Measurements from ENCODE around the gene FLYWCH1. TPM values are rescaled to one million over a fixed set of nuclear protein-coding genes. Genes with fewer than 3 reads are reported as not detected.

The FLYWCH1 gene
- total and polyA plus RNA-seq, 2 donors (not counting 1 experiment from before 2014, with no cell fraction given), result 12.0 to 58.5 TPM

DNA sequence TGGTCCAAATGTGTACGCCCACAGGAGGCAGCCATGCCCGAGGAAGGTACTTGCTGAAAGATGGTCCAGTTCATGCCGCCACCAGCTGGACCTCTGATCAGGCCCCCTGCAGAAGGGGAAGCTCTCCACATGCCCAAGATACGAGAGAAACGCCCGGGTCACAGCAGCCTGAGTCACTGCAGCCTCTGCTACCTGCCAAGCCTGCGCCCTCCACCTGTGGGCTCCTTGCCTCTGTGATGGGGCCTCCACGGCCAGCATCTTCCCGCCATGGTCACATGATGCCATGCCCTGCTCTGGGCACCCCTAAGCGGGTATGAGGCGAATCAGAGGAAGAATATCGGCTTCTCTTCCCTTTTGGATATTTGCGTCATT is 38.6 kb downstream of the FLYWCH1 start:
- Histone ChIP-seq H3K9me3 (ENCODE audit: control insufficient read depth, insufficient read depth, low read depth, low read length) (no peaks in the 10 kb centered on the region), H3K79me2 (ENCODE audit: control insufficient read depth, insufficient read depth, low read length) (no peaks in the 10 kb centered on the region), H3K27ac (ENCODE audit: insufficient read depth, low read length) (no peak overlapping the region), H3K4me3 (replicated peaks in 1 of 4; ENCODE audit: control extremely low read depth in 1 of 4, insufficient read depth in 1 of 4, low read depth in 3 of 4, low read length in 4 of 4) (no peak overlapping the region), H4K20me1 (ENCODE audit: control insufficient read depth, extremely low read depth, insufficient read depth, low read length) (no peaks in the 10 kb centered on the region), H2AFZ (ENCODE audit: low read length) (no peak overlapping the region), H3K27me3 (ENCODE audit: control insufficient read depth, insufficient read depth, low read length) (peaks cover 7% of the 10 kb centered on the region), H3K4me1 (ENCODE audit: control insufficient read depth, extremely low read depth, insufficient read depth, low read length) (no peaks in the 10 kb centered on the region), H3K9ac (ENCODE audit: insufficient read depth, low read length) (no peak overlapping the region), H3K4me2 (ENCODE audit: extremely low read depth, insufficient read depth, low read length) (no peak overlapping the region), H3K36me3 (ENCODE audit: control insufficient read depth, insufficient read depth, low read length) (peaks cover 5% of the 10 kb centered on the region)
- DNase-seq (ENCODE audit: low read depth in 2 of 2), result no peak
- no peak for TF ChIP-seq EZH2 (IDR thresholded peaks at IDR 0.05; ENCODE audit: low read length, missing control alignments)
- TF ChIP-seq, protein P1, sequence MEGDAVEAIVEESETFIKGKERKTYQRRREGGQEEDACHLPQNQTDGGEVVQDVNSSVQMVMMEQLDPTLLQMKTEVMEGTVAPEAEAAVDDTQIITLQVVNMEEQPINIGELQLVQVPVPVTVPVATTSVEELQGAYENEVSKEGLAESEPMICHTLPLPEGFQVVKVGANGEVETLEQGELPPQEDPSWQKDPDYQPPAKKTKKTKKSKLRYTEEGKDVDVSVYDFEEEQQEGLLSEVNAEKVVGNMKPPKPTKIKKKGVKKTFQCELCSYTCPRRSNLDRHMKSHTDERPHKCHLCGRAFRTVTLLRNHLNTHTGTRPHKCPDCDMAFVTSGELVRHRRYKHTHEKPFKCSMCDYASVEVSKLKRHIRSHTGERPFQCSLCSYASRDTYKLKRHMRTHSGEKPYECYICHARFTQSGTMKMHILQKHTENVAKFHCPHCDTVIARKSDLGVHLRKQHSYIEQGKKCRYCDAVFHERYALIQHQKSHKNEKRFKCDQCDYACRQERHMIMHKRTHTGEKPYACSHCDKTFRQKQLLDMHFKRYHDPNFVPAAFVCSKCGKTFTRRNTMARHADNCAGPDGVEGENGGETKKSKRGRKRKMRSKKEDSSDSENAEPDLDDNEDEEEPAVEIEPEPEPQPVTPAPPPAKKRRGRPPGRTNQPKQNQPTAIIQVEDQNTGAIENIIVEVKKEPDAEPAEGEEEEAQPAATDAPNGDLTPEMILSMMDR (conservative IDR thresholded peaks at IDR 0.05 in 1 of 2, IDR thresholded peaks at IDR 0.05 in 1 of 2; ENCODE audit: low read depth in 1 of 2, low read length in 2 of 2), result no peak

GRCh38 chr16:2950773-2951172 is 39.0 kb downstream of the FLYWCH1 start:
- no peak for DNase-seq (ENCODE audit: low read depth in 2 of 2)
- no peaks in the 10 kb centered on the region for H3K9me3 ChIP-seq (ENCODE audit: control insufficient read depth, insufficient read depth, low read depth, low read length)
- H3K36me3 ChIP-seq (ENCODE audit: control insufficient read depth, insufficient read depth, low read length), result peaks cover 5% of the 10 kb centered on the region
- H3K27me3 ChIP-seq (ENCODE audit: control insufficient read depth, insufficient read depth, low read length), result peaks cover 7% of the 10 kb centered on the region
- no peaks in the 10 kb centered on the region for H3K79me2 ChIP-seq (ENCODE audit: control insufficient read depth, insufficient read depth, low read length)
- no peak overlapping the region for H3K27ac ChIP-seq (ENCODE audit: insufficient read depth, low read length)
- no peak overlapping the region for H3K4me3 ChIP-seq (replicated peaks in 1 of 4; ENCODE audit: control extremely low read depth in 1 of 4, insufficient read depth in 1 of 4, low read depth in 3 of 4, low read length in 4 of 4)
- no peaks in the 10 kb centered on the region for H4K20me1 ChIP-seq (ENCODE audit: control insufficient read depth, extremely low read depth, insufficient read depth, low read length)
- H2AFZ ChIP-seq (ENCODE audit: low read length), result no peak overlapping the region
- H3K4me2 ChIP-seq (ENCODE audit: extremely low read depth, insufficient read depth, low read length), result no peak overlapping the region
- H3K4me1 ChIP-seq (ENCODE audit: control insufficient read depth, extremely low read depth, insufficient read depth, low read length), result no peaks in the 10 kb centered on the region
- H3K9ac ChIP-seq (ENCODE audit: insufficient read depth, low read length), result no peak overlapping the region
- no peak for TF ChIP-seq EZH2 (IDR thresholded peaks at IDR 0.05; ENCODE audit: low read length, missing control alignments)
- TF ChIP-seq, protein P1 (conservative IDR thresholded peaks at IDR 0.05 in 1 of 2, IDR thresholded peaks at IDR 0.05 in 1 of 2; ENCODE audit: low read depth in 1 of 2, low read length in 2 of 2), result no peak

GRCh38 chr16:2952679-2953078 is 40.9 kb downstream of the FLYWCH1 start:
- H2AFZ ChIP-seq (ENCODE audit: low read length), result no peak overlapping the region
- H3K4me3 ChIP-seq (replicated peaks in 1 of 4; ENCODE audit: control extremely low read depth in 1 of 4, insufficient read depth in 1 of 4, low read depth in 3 of 4, low read length in 4 of 4), result no peak overlapping the region
- H3K36me3 ChIP-seq (ENCODE audit: control insufficient read depth, insufficient read depth, low read length), result peaks cover 5% of the 10 kb centered on the region
- H3K27ac ChIP-seq (ENCODE audit: insufficient read depth, low read length), result no peak overlapping the region
- no peaks in the 10 kb centered on the region for H3K79me2 ChIP-seq (ENCODE audit: control insufficient read depth, insufficient read depth, low read length)
- H3K9ac ChIP-seq (ENCODE audit: insufficient read depth, low read length), result no peak overlapping the region
- TF ChIP-seq EZH2 (IDR thresholded peaks at IDR 0.05; ENCODE audit: low read length, missing control alignments), result no peak
- TF ChIP-seq, protein P1 (conservative IDR thresholded peaks at IDR 0.05 in 1 of 2, IDR thresholded peaks at IDR 0.05 in 1 of 2; ENCODE audit: low read depth in 1 of 2, low read length in 2 of 2), result no peak
- H3K27me3 ChIP-seq (ENCODE audit: control insufficient read depth, insufficient read depth, low read length), result peaks cover 7% of the 10 kb centered on the region
- no peaks in the 10 kb centered on the region for H3K9me3 ChIP-seq (ENCODE audit: control insufficient read depth, insufficient read depth, low read depth, low read length)
- H3K4me2 ChIP-seq (ENCODE audit: extremely low read depth, insufficient read depth, low read length), result no peak overlapping the region
- no peak for DNase-seq (ENCODE audit: low read depth in 2 of 2)
- no peaks in the 10 kb centered on the region for H4K20me1 ChIP-seq (ENCODE audit: control insufficient read depth, extremely low read depth, insufficient read depth, low read length)
- no peaks in the 10 kb centered on the region for H3K4me1 ChIP-seq (ENCODE audit: control insufficient read depth, extremely low read depth, insufficient read depth, low read length)

Data from fibroblast of lung (primary cell).